ENCODE data around the gene C20orf96. TPM values are rescaled to one million over a fixed set of nuclear protein-coding genes. Genes with fewer than 3 reads are reported as not detected.

Gene C20orf96
- total and polyA plus RNA-seq, 2 donors (not counting 3 experiments of a cell fraction or from before 2014, with no cell fraction given), result 17.0 to 17.2 TPM

DNA sequence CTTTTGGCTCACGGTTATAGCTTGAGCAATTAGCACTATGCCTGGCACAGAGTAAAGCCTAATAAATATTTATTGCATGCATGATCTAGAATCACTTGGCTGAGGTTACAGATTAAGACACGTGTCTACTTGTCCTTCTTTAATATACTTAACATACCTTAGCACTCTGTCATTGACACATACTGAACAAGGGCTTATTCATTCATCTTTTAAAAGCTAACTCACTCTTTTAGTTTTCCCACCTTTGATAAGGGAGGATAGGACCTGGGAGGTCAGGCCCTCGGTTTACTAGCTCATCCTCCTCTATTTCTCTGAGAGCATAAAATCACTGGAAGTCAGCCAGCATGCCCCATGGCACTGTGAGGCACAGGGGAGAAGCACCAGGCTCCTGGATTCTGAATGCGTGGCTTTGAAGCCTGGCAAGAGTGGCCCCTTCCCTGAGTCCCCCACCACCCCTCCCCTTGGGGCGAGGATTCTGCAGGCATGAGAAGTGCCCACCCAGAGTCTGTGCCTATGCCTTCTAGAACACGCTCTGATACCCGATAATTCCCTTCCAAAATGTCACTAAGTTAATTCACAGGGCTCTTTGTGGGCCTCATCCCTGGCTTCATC, 18.0 kb upstream of the C20orf96 start:
- H4K20me1 ChIP-seq (replicated peaks; ENCODE audit: control insufficient read depth, extremely low read depth, insufficient read depth, low read length), result no peaks in the 10 kb centered on the region
- dilution Hi-C loops (cut with MboI; ENCODE audit: extremely low pct_ligation_motif_present, low sequenced_read_pairs), result no loop called here
- H3K79me2 ChIP-seq (ENCODE audit: control insufficient read depth, insufficient read depth, low read length), result no peaks in the 10 kb centered on the region
- no peaks in the 10 kb centered on the region for H3K9me1 ChIP-seq (replicated peaks; ENCODE audit: control insufficient read depth, extremely low read depth, insufficient read depth, low read length)
- H2AFZ ChIP-seq (ENCODE audit: low read depth, low read length), result no peak overlapping the region
- H3K4me2 ChIP-seq (ENCODE audit: insufficient read depth, low read length), result no peak overlapping the region
- no peak for DNase-seq (ENCODE audit: low read depth, low spot score)
- H3K27me3 ChIP-seq (ENCODE audit: control insufficient read depth in 2 of 2, insufficient read depth in 2 of 2, low read length in 2 of 2), result no peaks in the 10 kb centered on the region
- no TSS peak for BruUV-seq (replicated peaks)
- ChIA-PET POLR2A (no interaction called here), CTCF (interaction anchor here (1.6 kb wide), 1 partner anchor 39 kb away, joined by 3 read pairs; the partner anchor contains the start of gene NRSN2)
- H3K27ac ChIP-seq (ENCODE audit: insufficient read depth, low read depth, low read length), result no peak overlapping the region
- H3K9me3 ChIP-seq (replicated peaks; ENCODE audit: control insufficient read depth, insufficient read depth, low read length), result no peaks in the 10 kb centered on the region
- H3K9ac ChIP-seq (replicated peaks; ENCODE audit: extremely low read depth, insufficient read depth, low read length), result no peak overlapping the region
- TF ChIP-seq POLR2AphosphoS5 (IDR thresholded peaks at IDR 0.05; ENCODE audit: insufficient read depth, low read depth, low read length) (no peak), EZH2 (IDR thresholded peaks at IDR 0.05; ENCODE audit: borderline replicate concordance, low read depth, low read length, severe bottlenecking) (no peak)
- no peak for FAIRE-seq
- H3K36me3 ChIP-seq (ENCODE audit: control insufficient read depth in 2 of 2, extremely low read depth in 1 of 2, insufficient read depth in 2 of 2, low read length in 2 of 2), result no peaks in the 10 kb centered on the region
- intact Hi-C loops (cut with micrococcal nuclease), result no loop called here
- peaks cover 21% of the 10 kb centered on the region for H3K4me1 ChIP-seq (ENCODE audit: control insufficient read depth, extremely low read depth, insufficient read depth, low read length)
- no peak overlapping the region for H3K4me3 ChIP-seq (replicated peaks in 1 of 3; ENCODE audit: insufficient read depth in 1 of 3, low read depth in 1 of 3, low read length in 3 of 3)

DNA sequence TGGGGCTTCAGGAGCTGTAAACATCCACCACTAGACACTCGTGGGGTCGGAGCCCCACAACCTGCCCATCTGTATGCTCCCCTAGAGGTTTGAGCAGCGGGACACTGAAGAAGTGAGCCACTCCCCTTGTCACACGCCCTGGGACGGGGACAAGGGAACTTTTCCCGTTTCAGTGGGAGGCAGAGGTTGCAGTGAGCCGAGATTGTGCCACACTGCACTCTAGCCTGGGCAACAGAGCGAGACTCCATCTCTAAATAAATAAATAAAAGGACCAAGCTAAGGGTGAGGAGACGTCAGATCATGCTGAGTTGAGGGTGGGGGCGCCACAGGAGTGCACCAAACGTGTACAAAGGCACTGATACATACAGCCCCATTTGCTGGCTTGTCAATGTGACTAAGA, 15.2 kb upstream of the C20orf96 start:
- no peak for TF ChIP-seq POLR2A (IDR thresholded peaks at IDR 0.05; ENCODE audit: low read depth, low read length)
- no peak for TF ChIP-seq FOS (IDR thresholded peaks at IDR 0.05; ENCODE audit: borderline replicate concordance, insufficient read depth, low read length)
- no peak for TF ChIP-seq GATA2 (IDR thresholded peaks at IDR 0.05; ENCODE audit: insufficient read depth, insufficient read length, low read depth, low read length)
- no peak for TF ChIP-seq JUN (IDR thresholded peaks at IDR 0.05; ENCODE audit: borderline replicate concordance, insufficient read depth, insufficient read length, low read depth)
- no peak for TF ChIP-seq POLR2AphosphoS5 (IDR thresholded peaks at IDR 0.05; ENCODE audit: insufficient read depth, low read depth, low read length)
- TF ChIP-seq, protein P1, sequence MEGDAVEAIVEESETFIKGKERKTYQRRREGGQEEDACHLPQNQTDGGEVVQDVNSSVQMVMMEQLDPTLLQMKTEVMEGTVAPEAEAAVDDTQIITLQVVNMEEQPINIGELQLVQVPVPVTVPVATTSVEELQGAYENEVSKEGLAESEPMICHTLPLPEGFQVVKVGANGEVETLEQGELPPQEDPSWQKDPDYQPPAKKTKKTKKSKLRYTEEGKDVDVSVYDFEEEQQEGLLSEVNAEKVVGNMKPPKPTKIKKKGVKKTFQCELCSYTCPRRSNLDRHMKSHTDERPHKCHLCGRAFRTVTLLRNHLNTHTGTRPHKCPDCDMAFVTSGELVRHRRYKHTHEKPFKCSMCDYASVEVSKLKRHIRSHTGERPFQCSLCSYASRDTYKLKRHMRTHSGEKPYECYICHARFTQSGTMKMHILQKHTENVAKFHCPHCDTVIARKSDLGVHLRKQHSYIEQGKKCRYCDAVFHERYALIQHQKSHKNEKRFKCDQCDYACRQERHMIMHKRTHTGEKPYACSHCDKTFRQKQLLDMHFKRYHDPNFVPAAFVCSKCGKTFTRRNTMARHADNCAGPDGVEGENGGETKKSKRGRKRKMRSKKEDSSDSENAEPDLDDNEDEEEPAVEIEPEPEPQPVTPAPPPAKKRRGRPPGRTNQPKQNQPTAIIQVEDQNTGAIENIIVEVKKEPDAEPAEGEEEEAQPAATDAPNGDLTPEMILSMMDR (IDR thresholded peaks at IDR 0.05; ENCODE audit: extremely low read depth in 1 of 2, insufficient read depth in 1 of 2, low read depth in 1 of 2, low read length in 2 of 2), result no peak
- TF ChIP-seq MYC (IDR thresholded peaks at IDR 0.05; ENCODE audit: low read depth, low read length), result no peak
- no peak for TF ChIP-seq EZH2 (IDR thresholded peaks at IDR 0.05; ENCODE audit: borderline replicate concordance, low read depth, low read length, severe bottlenecking)
- TF ChIP-seq, protein P2, sequence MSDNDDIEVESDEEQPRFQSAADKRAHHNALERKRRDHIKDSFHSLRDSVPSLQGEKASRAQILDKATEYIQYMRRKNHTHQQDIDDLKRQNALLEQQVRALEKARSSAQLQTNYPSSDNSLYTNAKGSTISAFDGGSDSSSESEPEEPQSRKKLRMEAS (IDR thresholded peaks at IDR 0.05; ENCODE audit: insufficient read depth, insufficient read length), result no peak
- no peak overlapping the region for H3K27ac ChIP-seq (ENCODE audit: insufficient read depth, low read depth, low read length)
- H3K79me2 ChIP-seq (ENCODE audit: control insufficient read depth, insufficient read depth, low read length), result peaks cover 2% of the 10 kb centered on the region
- no peak for FAIRE-seq
- H3K9ac ChIP-seq (replicated peaks; ENCODE audit: extremely low read depth, insufficient read depth, low read length), result no peak overlapping the region
- DNase-seq (ENCODE audit: low read depth, low spot score), result no peak
- ChIA-PET CTCF (interaction anchor here (1.0 kb wide), 1 partner anchor 25 kb away, joined by 3 read pairs; no protein-coding TSS in a partner anchor), POLR2A (no interaction called here)
- dilution Hi-C loops (cut with MboI; ENCODE audit: extremely low pct_ligation_motif_present, low sequenced_read_pairs) (no loop called here), intact Hi-C loops (cut with micrococcal nuclease) (no loop called here)
- H3K4me2 ChIP-seq (ENCODE audit: insufficient read depth, low read length), result no peak overlapping the region
- peaks cover 24% of the 10 kb centered on the region for H3K4me1 ChIP-seq (ENCODE audit: control insufficient read depth, extremely low read depth, insufficient read depth, low read length)
- H3K9me1 ChIP-seq (replicated peaks; ENCODE audit: control insufficient read depth, extremely low read depth, insufficient read depth, low read length), result no peaks in the 10 kb centered on the region
- no peaks in the 10 kb centered on the region for H3K9me3 ChIP-seq (replicated peaks; ENCODE audit: control insufficient read depth, insufficient read depth, low read length)
- BruUV-seq (replicated peaks), result no TSS peak
- H3K27me3 ChIP-seq (ENCODE audit: control insufficient read depth in 2 of 2, insufficient read depth in 2 of 2, low read length in 2 of 2), result no peaks in the 10 kb centered on the region
- no peaks in the 10 kb centered on the region for H3K36me3 ChIP-seq (ENCODE audit: control insufficient read depth in 2 of 2, extremely low read depth in 1 of 2, insufficient read depth in 2 of 2, low read length in 2 of 2)
- H2AFZ ChIP-seq (ENCODE audit: low read depth, low read length), result no peak overlapping the region
- no peak overlapping the region for H3K4me3 ChIP-seq (replicated peaks in 1 of 3; ENCODE audit: insufficient read depth in 1 of 3, low read depth in 1 of 3, low read length in 3 of 3)
- H4K20me1 ChIP-seq (replicated peaks; ENCODE audit: control insufficient read depth, extremely low read depth, insufficient read depth, low read length), result no peaks in the 10 kb centered on the region
